ENCODE measurements around the gene MRO.
"Not testable (repeated sequence)": the region's sequence is repeated elsewhere in the genome, so short reads cannot be mapped to it uniquely, and the experiment has no call there.

MRO gene

GRCh38 chr18:50790241-50790640, 29.6 kb downstream of the MRO start:
- H3K4me3 Mint-ChIP-seq: no peak overlapping the region

GRCh38 chr18:50788284-50788683, 31.5 kb downstream of the MRO start:
- Mint-ChIP-seq H3K36me3 (ENCODE audit: low read depth) (no peaks in the 10 kb centered on the region), H3K27ac (no peak overlapping the region), H3K4me3 (peak overlapping the region in 1 of 3 experiments; percentile 10), H3K9me3 (no peaks in the 10 kb centered on the region), H3K4me1 (peaks cover 38% of the 10 kb centered on the region), H3K27me3 (ENCODE audit: low read depth) (peaks cover 5% of the 10 kb centered on the region)
- TF ChIP-seq, protein P1, sequence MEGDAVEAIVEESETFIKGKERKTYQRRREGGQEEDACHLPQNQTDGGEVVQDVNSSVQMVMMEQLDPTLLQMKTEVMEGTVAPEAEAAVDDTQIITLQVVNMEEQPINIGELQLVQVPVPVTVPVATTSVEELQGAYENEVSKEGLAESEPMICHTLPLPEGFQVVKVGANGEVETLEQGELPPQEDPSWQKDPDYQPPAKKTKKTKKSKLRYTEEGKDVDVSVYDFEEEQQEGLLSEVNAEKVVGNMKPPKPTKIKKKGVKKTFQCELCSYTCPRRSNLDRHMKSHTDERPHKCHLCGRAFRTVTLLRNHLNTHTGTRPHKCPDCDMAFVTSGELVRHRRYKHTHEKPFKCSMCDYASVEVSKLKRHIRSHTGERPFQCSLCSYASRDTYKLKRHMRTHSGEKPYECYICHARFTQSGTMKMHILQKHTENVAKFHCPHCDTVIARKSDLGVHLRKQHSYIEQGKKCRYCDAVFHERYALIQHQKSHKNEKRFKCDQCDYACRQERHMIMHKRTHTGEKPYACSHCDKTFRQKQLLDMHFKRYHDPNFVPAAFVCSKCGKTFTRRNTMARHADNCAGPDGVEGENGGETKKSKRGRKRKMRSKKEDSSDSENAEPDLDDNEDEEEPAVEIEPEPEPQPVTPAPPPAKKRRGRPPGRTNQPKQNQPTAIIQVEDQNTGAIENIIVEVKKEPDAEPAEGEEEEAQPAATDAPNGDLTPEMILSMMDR (IDR thresholded peaks at IDR 0.05; ENCODE audit: unreplicated experiment in 3 of 3): no peak

More at GRCh38 chr18:50790241-50790640, 29.6 kb downstream of the MRO start:
- no peaks in the 10 kb centered on the region for H3K9me3 Mint-ChIP-seq
- H3K27me3 Mint-ChIP-seq (ENCODE audit: low read depth): peaks cover 6% of the 10 kb centered on the region
- H3K36me3 Mint-ChIP-seq (ENCODE audit: low read depth): no peaks in the 10 kb centered on the region
- peak overlapping the region in 2 of 3 experiments; percentile 0 to 4 for H3K27ac Mint-ChIP-seq
- TF ChIP-seq, protein P1 (IDR thresholded peaks at IDR 0.05; ENCODE audit: unreplicated experiment in 3 of 3): no peak
- peaks cover 35% of the 10 kb centered on the region for H3K4me1 Mint-ChIP-seq

DNA sequence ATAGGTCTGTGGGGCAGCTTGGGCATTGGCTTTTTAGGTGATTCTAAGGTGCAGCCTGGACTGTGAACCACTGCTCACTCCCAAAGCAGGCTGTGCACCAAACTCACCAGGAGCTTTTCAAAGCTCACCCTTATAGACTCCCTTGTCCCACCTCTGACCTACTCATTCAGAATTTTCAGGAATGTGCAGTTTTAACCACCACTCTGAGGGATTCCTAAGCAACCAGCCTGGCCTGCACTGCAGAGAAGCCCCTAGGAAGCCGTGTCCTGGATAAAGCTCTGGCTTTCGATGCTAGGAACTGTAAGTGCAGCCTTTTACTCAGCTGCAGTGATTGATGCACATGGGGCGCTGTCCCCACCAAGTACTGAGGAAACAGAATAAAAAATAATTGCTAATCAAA, 33.0 kb downstream of the MRO start:
- Mint-ChIP-seq H3K4me3 (no peak overlapping the region), H3K9me3 (no peaks in the 10 kb centered on the region), H3K27ac (peak overlapping the region in 2 of 3 experiments; percentile 37 to 41), H3K4me1 (peaks cover 38% of the 10 kb centered on the region), H3K27me3 (ENCODE audit: low read depth) (peaks cover 5% of the 10 kb centered on the region), H3K36me3 (ENCODE audit: low read depth) (no peaks in the 10 kb centered on the region)
- TF ChIP-seq, protein P1 (IDR thresholded peaks at IDR 0.05; ENCODE audit: unreplicated experiment in 3 of 3): no peak

DNA sequence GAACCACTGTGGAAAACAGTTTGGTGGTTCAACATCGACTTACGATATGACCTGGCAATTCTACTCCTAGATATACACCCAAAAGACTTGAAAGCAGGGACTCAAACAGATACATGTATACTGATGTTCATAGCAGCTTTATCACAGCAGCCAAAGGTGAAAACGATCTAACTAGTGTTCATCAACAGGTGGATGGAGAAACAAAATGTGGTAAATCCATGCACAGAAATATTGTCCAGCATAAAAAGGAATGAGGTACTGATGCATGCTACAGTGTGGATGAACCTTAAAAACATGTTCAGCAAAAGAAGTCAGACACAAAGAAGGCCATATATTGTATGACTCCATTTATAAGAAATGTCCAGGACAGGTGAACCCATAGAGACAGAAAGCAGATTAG, 36.3 kb downstream of the MRO start:
- Mint-ChIP-seq H3K27ac (no peak overlapping the region), H3K9me3 (no peaks in the 10 kb centered on the region), H3K27me3 (ENCODE audit: low read depth) (peaks cover 5% of the 10 kb centered on the region), H3K4me3 (no peak overlapping the region), H3K36me3 (ENCODE audit: low read depth) (no peaks in the 10 kb centered on the region), H3K4me1 (peaks cover 20% of the 10 kb centered on the region)
- TF ChIP-seq, protein P1 (IDR thresholded peaks at IDR 0.05; ENCODE audit: unreplicated experiment in 3 of 3): no peak

- not testable (repeated sequence) for H3K4me3 Mint-ChIP-seq; H3K27ac Mint-ChIP-seq; H3K9me3 Mint-ChIP-seq; H3K36me3 Mint-ChIP-seq (ENCODE audit: low read depth); H3K27me3 Mint-ChIP-seq (ENCODE audit: low read depth); H3K4me1 Mint-ChIP-seq
Measured at GRCh38 chr18:50779021-50779420, 40.8 kb downstream of the MRO start.

GRCh38 chr18:50776383-50776782, 43.4 kb downstream of the MRO start:
- Mint-ChIP-seq H3K4me1 (no peaks in the 10 kb centered on the region), H3K36me3 (ENCODE audit: low read depth) (no peaks in the 10 kb centered on the region), H3K9me3 (peaks cover 16% of the 10 kb centered on the region), H3K27ac (no peak overlapping the region), H3K27me3 (ENCODE audit: low read depth) (peaks cover 10% of the 10 kb centered on the region), H3K4me3 (no peak overlapping the region)
- TF ChIP-seq, protein P1 (IDR thresholded peaks at IDR 0.05; ENCODE audit: unreplicated experiment in 3 of 3): no peak

All from nephron (organoid).